Natural killer cell (primary cell): ENCODE measurements around the gene CEP112. TPM values are rescaled to one million over a fixed set of nuclear protein-coding genes. Genes with fewer than 3 reads are reported as not detected.

Experiments
- ATAC-seq, 3 donors: fragments of 150-1000 bp in 2 of 3; fragments of 200-7000 bp in 1 of 3; cut with Tn5 transposase; 1 replicate in 1 of 3; 2 replicates in 2 of 3; pipeline ENCODE4 v1.10.0; 2021; ENCODE audit warnings: mild to moderate bottlenecking in 2 of 3, moderate library complexity in 2 of 3
- DNase-seq, 2 donors: peaks; one replicate each; pipeline versions ENCODE4 v3.0.0 to v3.0.0-alpha.2; 2013 to 2021; ENCODE audit warnings: mixed read lengths in 1 of 2
- H3K27ac ChIP-seq: one replicate; pipeline ENCODE4 v1.5.1; 2013; ENCODE audit warnings: mild to moderate bottlenecking, low read length
- H3K27me3 ChIP-seq: one replicate; pipeline ENCODE4 v1.6.1; 2013; ENCODE audit warnings: low read length; ENCODE audit not compliant: control insufficient read depth, insufficient read depth
- H3K36me3 ChIP-seq: one replicate; pipeline ENCODE4 v1.6.1; 2013; ENCODE audit warnings: low read length; ENCODE audit not compliant: control insufficient read depth, insufficient read depth
- H3K4me1 ChIP-seq: one replicate; pipeline ENCODE4 v1.6.1; 2013; ENCODE audit warnings: low read length; ENCODE audit not compliant: control insufficient read depth, insufficient read depth
- H3K4me3 ChIP-seq: one replicate; pipeline ENCODE4 v1.5.1; 2013; ENCODE audit warnings: low read length
- H3K9me3 ChIP-seq: one replicate; pipeline ENCODE4 v1.6.1; 2013; ENCODE audit warnings: low read length; ENCODE audit not compliant: control insufficient read depth, insufficient read depth
- H3K27ac Mint-ChIP-seq, 2 donors: one replicate each; pipeline ENCODE4 v1.8.0; 2022; ENCODE audit warnings: mild to moderate bottlenecking in 2 of 2, mixed read lengths in 2 of 2, moderate library complexity in 1 of 2
- H3K27me3 Mint-ChIP-seq, 2 donors: one replicate each; pipeline ENCODE4 v1.8.0; 2022; ENCODE audit warnings: low read depth in 2 of 2, mixed read lengths in 2 of 2
- H3K36me3 Mint-ChIP-seq: one replicate; pipeline ENCODE4 v1.8.0; 2022; ENCODE audit warnings: mixed read lengths
- H3K4me1 Mint-ChIP-seq, 2 donors: one replicate each; pipeline ENCODE4 v1.8.0; 2022; ENCODE audit warnings: mixed read lengths in 2 of 2
- H3K4me3 Mint-ChIP-seq: one replicate; pipeline ENCODE4 v1.8.0; 2022; ENCODE audit warnings: mild to moderate bottlenecking, moderate library complexity, mixed read lengths
- H3K9me3 Mint-ChIP-seq, 2 donors: one replicate each; pipeline ENCODE4 v1.8.0; 2022; ENCODE audit warnings: mixed read lengths in 2 of 2
- CTCF ChIP-seq: fragments of 200-600 bp; IDR thresholded peaks from one replicate; pipeline ENCODE4 v1.8.0; 2022; ENCODE audit warnings: antibody characterized with exemption
- WGBS: methylation state at CpG from one replicate; pipeline ENCODE4 v1.1.7; 2013; ENCODE audit warnings: missing lambda C conversion rate; ENCODE audit not compliant: insufficient coverage; 5-methylcytosine and 5-hydroxymethylcytosine counted together
- intact Hi-C: fragments of 100-400 bp; cut with micrococcal nuclease; formaldehyde crosslinking; loops from one replicate; pipeline ENCODE4 v1.14.2; 2022
- total RNA-seq, 4 donors: library from RNA; stranded (reverse); fragments of 120-200 nt in 1 of 4; gene quantifications; one replicate each; pipeline versions ENCODE4 v1.2.3 to v1.2.4, GENCODE V29; 2013 to 2022

The CEP112 gene
- total RNA-seq, 3 donors from 2014 or later (not counting 1 experiment from before 2014, with no cell fraction given) = 0.60 to 1.1 (median 0.85) TPM

- no peak for ATAC-seq
- no peak overlapping the region for H3K27ac Mint-ChIP-seq
- 50% methylated on average over 1 of the region's 1 CpG for WGBS
- DNase-seq = no peak
- no peaks in the 10 kb centered on the region for H3K36me3 Mint-ChIP-seq
- Histone ChIP-seq H3K9me3 (no peaks in the 10 kb centered on the region), H3K27me3 (no peaks in the 10 kb centered on the region), H3K36me3 (no peaks in the 10 kb centered on the region), H3K4me1 (no peaks in the 10 kb centered on the region), H3K27ac (no peak overlapping the region), H3K4me3 (no peak overlapping the region)
- H3K9me3 Mint-ChIP-seq = no peaks in the 10 kb centered on the region
- H3K27me3 Mint-ChIP-seq = no peaks in the 10 kb centered on the region
- no peaks in the 10 kb centered on the region for H3K4me1 Mint-ChIP-seq
- TF ChIP-seq CTCF = no peak
- H3K4me3 Mint-ChIP-seq = no peak overlapping the region
- intact Hi-C loops = no loop called here
Observed at GRCh38 chr17:66063686-66064085, 128.2 kb downstream of the CEP112 start.

GRCh38 chr17:66056148-66056547 is 135.8 kb downstream of the CEP112 start:
- H3K27ac Mint-ChIP-seq = no peak overlapping the region
- WGBS = 83% methylated on average over 3 of the region's 4 CpGs
- H3K9me3 ChIP-seq = no peaks in the 10 kb centered on the region
- H3K36me3 ChIP-seq = no peaks in the 10 kb centered on the region
- no peak overlapping the region for H3K4me3 ChIP-seq
- no peaks in the 10 kb centered on the region for H3K4me1 ChIP-seq
- no peaks in the 10 kb centered on the region for H3K27me3 Mint-ChIP-seq
- no peaks in the 10 kb centered on the region for H3K4me1 Mint-ChIP-seq
- no peaks in the 10 kb centered on the region for H3K36me3 Mint-ChIP-seq
- intact Hi-C loops = no loop called here
- DNase-seq (no peak), ATAC-seq (no peak)
- H3K9me3 Mint-ChIP-seq = no peaks in the 10 kb centered on the region
- H3K27ac ChIP-seq = no peak overlapping the region
- H3K4me3 Mint-ChIP-seq = no peak overlapping the region
- TF ChIP-seq CTCF = no peak
- no peaks in the 10 kb centered on the region for H3K27me3 ChIP-seq

- intact Hi-C loops = no loop called here
- Mint-ChIP-seq H3K4me3 (no peak overlapping the region), H3K36me3 (no peaks in the 10 kb centered on the region), H3K9me3 (no peaks in the 10 kb centered on the region), H3K27ac (no peak overlapping the region), H3K27me3 (no peaks in the 10 kb centered on the region), H3K4me1 (no peaks in the 10 kb centered on the region)
- H3K27me3 ChIP-seq = no peaks in the 10 kb centered on the region
- H3K9me3 ChIP-seq = no peaks in the 10 kb centered on the region
- H3K36me3 ChIP-seq = no peaks in the 10 kb centered on the region
- H3K4me1 ChIP-seq = no peaks in the 10 kb centered on the region
- 67% methylated on average over 1 of the region's 1 CpG for WGBS
- no peak overlapping the region for H3K27ac ChIP-seq
- ATAC-seq = no peak
- TF ChIP-seq CTCF = no peak
- DNase-seq = no peak
- H3K4me3 ChIP-seq = no peak overlapping the region
Observed at GRCh38 chr17:66054242-66054641, 137.7 kb downstream of the CEP112 start.

GRCh38 chr17:66044083-66044482 is 147.8 kb downstream of the CEP112 start:
- no CpG with 5 or more reads among the region's 2 CpGs for WGBS
- intact Hi-C loops = no loop called here

More at GRCh38 chr17:66044083-66044482, 147.8 kb downstream of the CEP112 start:
- Histone ChIP-seq H3K9me3 (no peaks in the 10 kb centered on the region), H3K27ac (no peak overlapping the region), H3K36me3 (no peaks in the 10 kb centered on the region), H3K4me3 (no peak overlapping the region), H3K27me3 (no peaks in the 10 kb centered on the region), H3K4me1 (no peaks in the 10 kb centered on the region)
- no peaks in the 10 kb centered on the region for H3K36me3 Mint-ChIP-seq
- ATAC-seq = no peak
- H3K4me1 Mint-ChIP-seq = no peaks in the 10 kb centered on the region
- H3K27ac Mint-ChIP-seq = no peak overlapping the region
- no peak for DNase-seq
- no peaks in the 10 kb centered on the region for H3K9me3 Mint-ChIP-seq
- no peaks in the 10 kb centered on the region for H3K27me3 Mint-ChIP-seq
- no peak for TF ChIP-seq CTCF
- no peak overlapping the region for H3K4me3 Mint-ChIP-seq
